GM18870 (cell line): ENCODE data around the gene ANTXR2.

ENCODE experiments used
- ATAC-seq: cut with Tn5 transposase; IDR thresholded peaks from one replicate; pipeline ENCODE4 v1.9.1; 2021; ENCODE audit warnings: moderate library complexity; ENCODE audit not compliant: unreplicated experiment

ANTXR2 gene

GRCh38 chr4:79877511-79877910 lies 195.5 kb downstream of the ANTXR2 start:
- no peak for ATAC-seq

- no peak for ATAC-seq
Measured at GRCh38 chr4:79875344-79875899, 197.6 kb downstream of the ANTXR2 start.

- ATAC-seq: no peak
Measured at GRCh38 chr4:79874197-79874596, 198.8 kb downstream of the ANTXR2 start.

GRCh38 chr4:79872738-79873137 lies 200.3 kb downstream of the ANTXR2 start:
- ATAC-seq: no peak

- ATAC-seq: no peak
Measured at GRCh38 chr4:79871961-79872360, 201.1 kb downstream of the ANTXR2 start.

- ATAC-seq: no peak
Measured at GRCh38 chr4:79869597-79870237, 203.3 kb downstream of the ANTXR2 start.

- no peak for ATAC-seq
Measured at GRCh38 chr4:79865201-79865597, 207.8 kb downstream of the ANTXR2 start.

GRCh38 chr4:79864500-79865200 lies 208.4 kb downstream of the ANTXR2 start:
- no peak for ATAC-seq

- ATAC-seq: no peak
Measured at GRCh38 chr4:79863333-79863732, 209.7 kb downstream of the ANTXR2 start.

GRCh38 chr4:79862821-79863220 lies 210.2 kb downstream of the ANTXR2 start:
- ATAC-seq: no peak

- no peak for ATAC-seq
Measured at GRCh38 chr4:79857811-79858210, 215.2 kb downstream of the ANTXR2 start.

- no peak for ATAC-seq
Measured at GRCh38 chr4:79856196-79856595, 216.8 kb downstream of the ANTXR2 start.

- no peak for ATAC-seq
Measured at GRCh38 chr4:79854856-79855502, 218.1 kb downstream of the ANTXR2 start.

GRCh38 chr4:79852305-79852730 lies 220.7 kb downstream of the ANTXR2 start:
- no peak for ATAC-seq

- no peak for ATAC-seq
Measured at GRCh38 chr4:79851625-79852304, 221.3 kb downstream of the ANTXR2 start.
